SK-N-SH treated with all-trans-retinoic acid at 6 μM for 48 hours (cell line): Measurements from ENCODE around the gene CPPED1.

Experiments used
- CSDC2 ChIP-seq: fragments of 250-450 bp; sonication (Bioruptor Pico); IDR thresholded peaks from 2 replicates; pipeline ENCODE4 v1.5.0; 2020; ENCODE audit warnings: mild to moderate bottlenecking, moderate library complexity
- ISL1 ChIP-seq: fragments of 250-450 bp; sonication (Bioruptor Pico); IDR thresholded peaks from 2 replicates; pipeline ENCODE4 v2.1.2; 2022; ENCODE audit warnings: mild to moderate bottlenecking, moderate library complexity
- PPARA ChIP-seq: fragments of 250-450 bp; sonication (Bioruptor Pico); IDR thresholded peaks from 2 replicates; pipeline ENCODE4 v1.5.0; 2020; ENCODE audit warnings: mild to moderate bottlenecking, borderline replicate concordance

DNA sequence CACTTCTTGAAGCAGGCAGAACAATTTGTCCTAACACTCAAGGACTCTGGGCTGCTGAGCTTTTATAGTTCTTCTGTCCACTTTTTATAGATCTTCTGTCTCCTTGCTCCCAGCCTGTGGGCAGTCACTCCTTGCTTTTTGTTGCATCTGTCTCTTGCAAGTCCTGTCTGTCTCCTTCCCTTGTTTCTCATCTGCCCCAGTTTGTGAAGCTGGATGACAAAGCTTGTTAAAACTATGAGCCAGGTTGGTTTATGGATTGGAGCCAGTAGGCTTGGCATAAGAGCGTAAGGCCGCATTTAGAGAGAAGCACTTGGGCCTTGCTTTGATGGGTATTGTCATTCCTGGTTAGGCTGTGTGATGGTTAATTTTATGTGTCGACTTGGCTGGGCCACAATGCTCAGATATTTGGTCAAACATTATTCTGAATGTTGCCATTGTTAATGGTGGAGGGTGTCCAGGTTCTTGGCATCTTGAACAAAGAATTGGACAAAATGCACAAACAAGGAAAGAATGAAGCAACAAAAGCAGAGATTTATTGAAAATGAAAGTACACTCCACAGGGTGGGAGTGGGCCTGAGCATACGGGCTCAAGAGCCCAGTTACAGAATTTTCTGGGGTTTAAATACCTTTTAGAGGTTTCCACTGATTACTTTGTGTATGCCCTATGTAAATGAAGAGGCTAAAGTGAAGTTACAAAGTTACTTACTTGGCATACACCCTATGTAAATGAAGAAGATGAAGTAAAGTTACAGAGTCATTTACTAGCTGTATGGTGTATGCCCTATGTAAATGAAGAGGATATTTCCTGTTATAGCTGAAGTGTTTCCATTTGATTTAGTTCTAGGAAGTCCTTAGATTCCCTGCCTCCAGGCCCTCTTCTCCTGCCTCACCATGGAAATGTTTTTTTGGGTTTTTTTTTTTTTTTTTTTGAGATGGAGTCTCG, 8.0 kb upstream of the CPPED1 start:
- TF ChIP-seq ISL1 (CRISPR knock-in tag) = no peak
- no peak for TF ChIP-seq CSDC2 (CRISPR knock-in tag)
- TF ChIP-seq PPARA = no peak
